Kidney epithelial cell (primary cell): ENCODE data around the gene NOSIP. TPM values are rescaled to one million over a fixed set of nuclear protein-coding genes. Genes with fewer than 3 reads are reported as not detected.
A peak's percentile ranks its signal among the peaks of the same experiment; 100 is the strongest.

Experiments used
- DNase-seq: peaks from one replicate; pipeline ENCODE4 v3.0.0-alpha.2; 2010; ENCODE audit warnings: low read depth
- H3K27me3 ChIP-seq: 2 replicates; pipeline ENCODE4 v1.6.0; 2011; ENCODE audit warnings: low read length; ENCODE audit not compliant: control insufficient read depth, insufficient read depth
- H3K36me3 ChIP-seq: 2 replicates; pipeline ENCODE4 v1.5.1; 2011; ENCODE audit warnings: low read length; ENCODE audit not compliant: control insufficient read depth, insufficient read depth
- H3K4me3 ChIP-seq: 2 replicates; pipeline ENCODE4 v1.5.1; 2011; ENCODE audit warnings: low read depth, mild to moderate bottlenecking, control low read depth, low read length
- CTCF ChIP-seq: IDR thresholded peaks from 2 replicates; pipeline ENCODE4 v1.5.1; 2011; ENCODE audit warnings: mild to moderate bottlenecking, moderate library complexity, low read length, control low read depth, inconsistent platforms; ENCODE audit not compliant: insufficient read depth, poor library complexity, severe bottlenecking
- total RNA-seq: library from RNA; depleted of rRNA; stranded (reverse); fragments of >200 nt; gene quantifications from 2 replicates; pipeline ENCODE4 v1.2.3, GENCODE V29; 2015

Gene NOSIP
- total RNA-seq, 1 donor from 2014 or later, result 91.4 TPM

- Histone ChIP-seq H3K27me3 (no peaks in the 10 kb centered on the region), H3K4me3 (no peak overlapping the region), H3K36me3 (peaks cover 3% of the 10 kb centered on the region)
- DNase-seq, result no peak
- TF ChIP-seq CTCF, result no peak
Observed at GRCh38 chr19:49616532-49616931, 36.2 kb upstream of the NOSIP start.

GRCh38 chr19:49615861-49616260, 35.5 kb upstream of the NOSIP start:
- no peak for TF ChIP-seq CTCF
- H3K36me3 ChIP-seq, result peaks cover 3% of the 10 kb centered on the region

GRCh38 chr19:49614096-49614833, 33.9 kb upstream of the NOSIP start:
- Histone ChIP-seq H3K4me3 (no peak overlapping the region), H3K36me3 (peaks cover 3% of the 10 kb centered on the region), H3K27me3 (no peaks in the 10 kb centered on the region)
- DNase-seq, result peak; percentile 55
- no peak for TF ChIP-seq CTCF

More at GRCh38 chr19:49615861-49616260, 35.5 kb upstream of the NOSIP start:
- no peak overlapping the region for H3K4me3 ChIP-seq
- no peak for DNase-seq
- H3K27me3 ChIP-seq, result no peaks in the 10 kb centered on the region

- Histone ChIP-seq H3K4me3 (no peak overlapping the region), H3K27me3 (no peaks in the 10 kb centered on the region), H3K36me3 (peaks cover 3% of the 10 kb centered on the region)
- no peak for TF ChIP-seq CTCF
- no peak for DNase-seq
Observed at GRCh38 chr19:49613374-49613773, 33.0 kb upstream of the NOSIP start.

GRCh38 chr19:49609499-49610092, 29.2 kb upstream of the NOSIP start:
- no peaks in the 10 kb centered on the region for H3K36me3 ChIP-seq
- no peak overlapping the region for H3K4me3 ChIP-seq
- H3K27me3 ChIP-seq, result no peaks in the 10 kb centered on the region
- no peak for DNase-seq
- no peak for TF ChIP-seq CTCF
